ENCODE data around the gene NSA2. TPM values are rescaled to one million over a fixed set of nuclear protein-coding genes. Genes with fewer than 3 reads are reported as not detected.
A peak's percentile ranks its signal among the peaks of the same experiment; 100 is the strongest.

Gene NSA2
- total and polyA plus RNA-seq, 2 of the 13 experiments (the other 11 are each of a cell fraction or from before 2014, with no cell fraction given) = 33.0 to 101 TPM

DNA sequence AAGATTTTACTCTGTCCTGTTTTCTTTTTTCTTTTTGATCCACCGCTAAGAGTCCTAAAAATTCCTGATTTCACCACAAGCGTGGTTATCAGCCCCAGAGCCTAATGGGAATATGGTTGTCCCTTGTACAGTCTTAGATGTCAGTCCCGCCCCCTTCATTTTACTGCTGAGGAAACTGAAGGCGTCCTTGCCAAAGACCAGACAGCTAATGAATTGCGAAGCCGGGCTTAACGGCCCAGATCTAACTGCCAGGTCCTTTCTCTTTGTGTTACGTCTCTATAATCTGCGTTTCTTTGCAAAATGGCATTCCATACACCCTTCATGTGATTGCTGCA lies 497 bp downstream of the NSA2 start (continued):
- TF ChIP-seq, protein P1, sequence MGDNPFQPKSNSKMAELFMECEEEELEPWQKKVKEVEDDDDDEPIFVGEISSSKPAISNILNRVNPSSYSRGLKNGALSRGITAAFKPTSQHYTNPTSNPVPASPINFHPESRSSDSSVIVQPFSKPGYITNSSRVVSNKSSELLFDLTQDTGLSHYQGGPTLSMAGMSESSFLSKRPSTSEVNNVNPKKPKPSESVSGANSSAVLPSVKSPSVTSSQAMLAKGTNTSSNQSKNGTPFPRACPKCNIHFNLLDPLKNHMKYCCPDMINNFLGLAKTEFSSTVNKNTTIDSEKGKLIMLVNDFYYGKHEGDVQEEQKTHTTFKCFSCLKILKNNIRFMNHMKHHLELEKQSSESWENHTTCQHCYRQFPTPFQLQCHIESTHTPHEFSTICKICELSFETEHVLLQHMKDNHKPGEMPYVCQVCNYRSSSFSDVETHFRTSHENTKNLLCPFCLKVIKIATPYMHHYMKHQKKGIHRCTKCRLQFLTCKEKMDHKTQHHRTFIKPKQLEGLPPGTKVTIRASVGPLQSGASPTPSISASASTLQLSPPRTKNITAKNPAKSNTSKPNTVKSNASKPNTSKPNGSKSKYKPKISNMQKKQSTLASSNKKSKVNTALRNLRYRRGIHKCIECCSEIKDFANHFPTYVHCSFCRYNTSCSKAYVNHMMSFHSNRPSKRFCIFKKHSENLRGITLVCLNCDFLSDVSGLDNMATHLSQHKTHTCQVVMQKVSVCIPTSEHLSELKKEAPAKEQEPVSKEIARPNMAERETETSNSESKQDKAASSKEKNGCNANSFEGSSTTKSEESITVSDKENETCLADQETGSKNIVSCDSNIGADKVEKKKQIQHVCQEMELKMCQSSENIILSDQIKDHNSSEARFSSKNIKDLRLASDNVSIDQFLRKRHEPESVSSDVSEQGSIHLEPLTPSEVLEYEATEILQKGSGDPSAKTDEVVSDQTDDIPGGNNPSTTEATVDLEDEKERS (CRISPR knock-in tag; IDR thresholded peaks at IDR 0.05) = no peak
- TF ChIP-seq ZNF709 (CRISPR knock-in tag; IDR thresholded peaks at IDR 0.05) (0 out of 2 replicates have a peak, but pooled peaks have one; percentile 4), CEBPG (CRISPR knock-in tag; IDR thresholded peaks at IDR 0.05) (0 out of 2 replicates have a peak, but pooled peaks have one; percentile 5), ZBTB14 (CRISPR knock-in tag; IDR thresholded peaks at IDR 0.05) (0 out of 2 replicates have a peak, but pooled peaks have one; percentile 1), ZNF747 (CRISPR knock-in tag; IDR thresholded peaks at IDR 0.05; ENCODE audit: borderline replicate concordance) (0 out of 2 replicates have a peak, but pooled peaks have one; percentile 6), NFE2L2 (IDR thresholded peaks at IDR 0.05; ENCODE audit: low read length) (no peak), ZUFSP (CRISPR knock-in tag; IDR thresholded peaks at IDR 0.05; ENCODE audit: borderline replicate concordance) (no peak), ZNF644 (CRISPR knock-in tag; IDR thresholded peaks at IDR 0.05; ENCODE audit: low read depth) (no peak), SIX1 (CRISPR knock-in tag; IDR thresholded peaks at IDR 0.05; ENCODE audit: borderline replicate concordance) (0 out of 2 replicates have a peak, but pooled peaks have one; percentile 11), SATB2 (CRISPR knock-in tag; IDR thresholded peaks at IDR 0.05) (0 out of 2 replicates have a peak, but pooled peaks have one; percentile 5), ZNF30 (CRISPR knock-in tag; IDR thresholded peaks at IDR 0.05) (no peak)
- TF ChIP-seq, protein P2, sequence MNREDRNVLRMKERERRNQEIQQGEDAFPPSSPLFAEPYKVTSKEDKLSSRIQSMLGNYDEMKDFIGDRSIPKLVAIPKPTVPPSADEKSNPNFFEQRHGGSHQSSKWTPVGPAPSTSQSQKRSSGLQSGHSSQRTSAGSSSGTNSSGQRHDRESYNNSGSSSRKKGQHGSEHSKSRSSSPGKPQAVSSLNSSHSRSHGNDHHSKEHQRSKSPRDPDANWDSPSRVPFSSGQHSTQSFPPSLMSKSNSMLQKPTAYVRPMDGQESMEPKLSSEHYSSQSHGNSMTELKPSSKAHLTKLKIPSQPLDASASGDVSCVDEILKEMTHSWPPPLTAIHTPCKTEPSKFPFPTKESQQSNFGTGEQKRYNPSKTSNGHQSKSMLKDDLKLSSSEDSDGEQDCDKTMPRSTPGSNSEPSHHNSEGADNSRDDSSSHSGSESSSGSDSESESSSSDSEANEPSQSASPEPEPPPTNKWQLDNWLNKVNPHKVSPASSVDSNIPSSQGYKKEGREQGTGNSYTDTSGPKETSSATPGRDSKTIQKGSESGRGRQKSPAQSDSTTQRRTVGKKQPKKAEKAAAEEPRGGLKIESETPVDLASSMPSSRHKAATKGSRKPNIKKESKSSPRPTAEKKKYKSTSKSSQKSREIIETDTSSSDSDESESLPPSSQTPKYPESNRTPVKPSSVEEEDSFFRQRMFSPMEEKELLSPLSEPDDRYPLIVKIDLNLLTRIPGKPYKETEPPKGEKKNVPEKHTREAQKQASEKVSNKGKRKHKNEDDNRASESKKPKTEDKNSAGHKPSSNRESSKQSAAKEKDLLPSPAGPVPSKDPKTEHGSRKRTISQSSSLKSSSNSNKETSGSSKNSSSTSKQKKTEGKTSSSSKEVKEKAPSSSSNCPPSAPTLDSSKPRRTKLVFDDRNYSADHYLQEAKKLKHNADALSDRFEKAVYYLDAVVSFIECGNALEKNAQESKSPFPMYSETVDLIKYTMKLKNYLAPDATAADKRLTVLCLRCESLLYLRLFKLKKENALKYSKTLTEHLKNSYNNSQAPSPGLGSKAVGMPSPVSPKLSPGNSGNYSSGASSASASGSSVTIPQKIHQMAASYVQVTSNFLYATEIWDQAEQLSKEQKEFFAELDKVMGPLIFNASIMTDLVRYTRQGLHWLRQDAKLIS (CRISPR knock-in tag; IDR thresholded peaks at IDR 0.05) = no peak
- TF ChIP-seq, protein P3, sequence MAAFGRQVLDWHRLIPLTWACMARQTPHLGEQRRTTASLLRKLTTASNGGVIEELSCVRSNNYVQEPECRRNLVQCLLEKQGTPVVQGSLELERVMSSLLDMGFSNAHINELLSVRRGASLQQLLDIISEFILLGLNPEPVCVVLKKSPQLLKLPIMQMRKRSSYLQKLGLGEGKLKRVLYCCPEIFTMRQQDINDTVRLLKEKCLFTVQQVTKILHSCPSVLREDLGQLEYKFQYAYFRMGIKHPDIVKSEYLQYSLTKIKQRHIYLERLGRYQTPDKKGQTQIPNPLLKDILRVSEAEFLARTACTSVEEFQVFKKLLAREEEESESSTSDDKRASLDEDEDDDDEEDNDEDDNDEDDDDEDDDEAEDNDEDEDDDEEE (CRISPR knock-in tag; IDR thresholded peaks at IDR 0.05) = peak; percentile 65; the same call in 1 of the 2 replicates
